GM18519 (cell line): Measurements from ENCODE around the gene TMEM53.
"Not testable (repeated sequence)": the region's sequence is repeated elsewhere in the genome, so short reads cannot be mapped to it uniquely, and the experiment has no call there.

Experiments
- ATAC-seq: cut with Tn5 transposase; IDR thresholded peaks from one replicate; pipeline ENCODE4 v1.9.1; 2021; ENCODE audit warnings: mild to moderate bottlenecking, moderate library complexity; ENCODE audit not compliant: unreplicated experiment, low FRiP score

Gene TMEM53

GRCh38 chr1:44675186-44675585 is 905 bp upstream of the TMEM53 start:
- no peak for ATAC-seq

DNA sequence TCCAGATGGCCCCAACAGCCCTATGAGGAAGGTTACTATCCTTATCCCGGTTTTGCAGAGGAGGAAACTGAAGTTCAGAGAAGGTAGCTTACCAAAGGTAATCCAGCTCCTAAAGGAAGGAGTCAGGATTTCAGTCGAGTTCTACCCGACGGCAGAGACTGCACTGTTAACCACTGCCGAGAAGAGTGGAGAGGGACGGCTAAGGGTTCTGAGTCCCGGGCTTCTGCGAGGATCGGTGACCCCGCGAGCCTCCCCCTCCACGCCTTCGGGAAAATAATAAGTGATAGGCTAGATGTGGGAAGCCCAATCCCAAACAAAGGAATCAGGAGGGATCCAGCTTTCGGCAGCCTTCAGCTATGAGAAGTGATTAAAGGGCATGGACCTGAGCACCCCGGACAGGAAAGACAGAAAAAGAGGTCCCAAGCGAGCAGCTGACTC is 587 bp downstream of the TMEM53 start:
- ATAC-seq, result no peak

DNA sequence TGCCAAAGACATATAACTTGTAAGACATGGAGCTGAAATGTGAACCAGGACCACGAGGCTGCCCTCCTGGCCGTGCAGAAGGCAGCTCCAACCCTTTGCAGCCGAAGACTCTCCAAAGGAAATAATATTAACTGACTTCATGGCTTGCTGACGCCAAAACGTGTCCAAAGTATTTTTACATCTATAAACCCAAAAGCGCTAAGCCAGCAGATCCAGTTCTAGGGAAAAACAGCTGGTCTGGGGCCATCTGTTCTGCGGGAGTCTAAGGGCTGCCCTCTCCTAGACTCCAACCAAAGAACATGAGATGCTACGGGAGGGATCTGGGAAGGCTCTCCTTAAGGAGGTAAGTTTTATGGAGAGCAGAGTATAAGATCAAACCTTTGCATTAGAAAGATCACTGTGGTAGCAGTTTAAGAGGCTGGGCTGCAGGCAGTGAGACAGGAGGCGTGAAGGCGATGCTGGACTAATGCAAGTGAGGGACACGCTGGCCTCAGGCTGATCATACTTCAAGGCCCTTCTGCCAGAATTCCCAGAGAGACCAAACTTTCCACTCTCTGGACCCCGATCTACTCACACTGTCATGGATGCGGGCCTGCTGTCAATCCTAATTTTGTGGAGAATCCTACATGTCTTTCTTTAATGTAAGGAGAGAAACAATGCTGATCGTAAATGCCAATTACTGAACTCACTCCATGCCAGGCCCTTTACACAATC is 1.2 kb downstream of the TMEM53 start:
- ATAC-seq, result no peak

GRCh38 chr1:44672254-44672955 is 1.9 kb downstream of the TMEM53 start:
- ATAC-seq, result no peak

GRCh38 chr1:44670751-44671640 is 3.3 kb downstream of the TMEM53 start:
- ATAC-seq, result no peak

- ATAC-seq, result not testable (repeated sequence)
Measured at GRCh38 chr1:44666719-44667118, 7.6 kb downstream of the TMEM53 start.

DNA sequence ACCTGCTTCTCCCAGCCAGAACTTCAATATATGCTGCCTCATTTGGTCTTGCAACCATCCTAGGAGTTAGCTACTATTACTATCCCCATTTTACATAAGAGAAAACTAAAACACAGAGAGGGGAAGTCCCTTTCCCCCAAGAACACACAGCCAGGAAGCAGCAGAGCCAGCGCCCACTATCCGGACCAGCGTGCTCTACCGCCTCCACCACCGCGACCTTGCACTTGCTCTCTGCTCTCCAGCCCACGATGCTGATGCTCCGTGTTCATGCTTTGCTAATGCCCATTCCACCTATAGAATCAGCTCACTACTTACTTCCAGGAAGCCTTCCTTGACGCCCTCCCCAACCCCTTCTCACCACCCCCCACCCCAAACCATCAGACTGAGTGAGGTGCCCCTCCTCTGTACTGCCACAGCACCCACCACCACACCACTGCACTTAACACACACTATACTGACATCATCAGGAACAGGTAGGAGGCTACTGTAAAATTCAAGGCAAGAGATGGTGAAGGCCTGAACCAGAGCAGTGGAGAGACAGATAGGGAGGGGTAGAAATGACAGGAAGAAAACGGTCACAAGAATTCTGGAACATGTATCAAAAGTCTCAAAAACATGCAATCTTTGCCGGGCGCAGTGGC is 9.4 kb downstream of the TMEM53 start:
- ATAC-seq, result no peak

DNA sequence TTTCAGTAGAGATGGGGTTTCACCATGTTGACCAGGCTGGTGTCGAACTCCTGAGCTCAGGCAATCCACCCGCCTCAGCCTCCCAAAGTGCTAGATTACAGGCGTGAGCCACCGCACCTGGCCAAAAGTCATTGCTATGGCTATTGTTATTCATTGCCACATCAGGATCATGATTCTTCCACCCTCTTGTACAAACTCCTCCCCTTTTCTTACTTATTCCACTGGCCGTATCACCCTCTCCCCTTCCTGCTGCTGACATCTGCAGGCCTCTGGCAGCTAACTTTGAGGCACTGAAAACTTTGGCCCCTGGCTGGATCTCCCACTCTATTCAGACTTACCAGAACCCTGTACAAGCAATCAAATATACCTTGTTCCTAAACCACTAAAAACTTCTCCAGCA is 10.9 kb downstream of the TMEM53 start:
- ATAC-seq, result no peak

DNA sequence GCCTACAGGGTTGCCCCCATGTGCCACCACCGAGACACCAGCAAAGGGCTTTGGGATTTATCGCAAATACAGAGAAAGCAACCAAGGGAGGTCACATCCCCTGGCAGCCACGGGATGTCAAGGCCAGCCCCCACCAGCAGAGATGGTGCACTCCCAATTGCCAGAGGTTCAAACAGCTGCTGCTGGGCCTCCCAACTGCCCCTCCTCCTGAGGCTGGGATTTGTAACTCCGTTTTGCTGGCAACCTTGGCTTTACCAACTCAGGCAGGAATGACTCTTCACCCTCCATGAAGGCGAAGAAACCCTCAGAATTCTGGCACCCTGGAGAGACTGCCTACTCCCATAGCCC is 11.6 kb downstream of the TMEM53 start:
- ATAC-seq, result no peak

DNA sequence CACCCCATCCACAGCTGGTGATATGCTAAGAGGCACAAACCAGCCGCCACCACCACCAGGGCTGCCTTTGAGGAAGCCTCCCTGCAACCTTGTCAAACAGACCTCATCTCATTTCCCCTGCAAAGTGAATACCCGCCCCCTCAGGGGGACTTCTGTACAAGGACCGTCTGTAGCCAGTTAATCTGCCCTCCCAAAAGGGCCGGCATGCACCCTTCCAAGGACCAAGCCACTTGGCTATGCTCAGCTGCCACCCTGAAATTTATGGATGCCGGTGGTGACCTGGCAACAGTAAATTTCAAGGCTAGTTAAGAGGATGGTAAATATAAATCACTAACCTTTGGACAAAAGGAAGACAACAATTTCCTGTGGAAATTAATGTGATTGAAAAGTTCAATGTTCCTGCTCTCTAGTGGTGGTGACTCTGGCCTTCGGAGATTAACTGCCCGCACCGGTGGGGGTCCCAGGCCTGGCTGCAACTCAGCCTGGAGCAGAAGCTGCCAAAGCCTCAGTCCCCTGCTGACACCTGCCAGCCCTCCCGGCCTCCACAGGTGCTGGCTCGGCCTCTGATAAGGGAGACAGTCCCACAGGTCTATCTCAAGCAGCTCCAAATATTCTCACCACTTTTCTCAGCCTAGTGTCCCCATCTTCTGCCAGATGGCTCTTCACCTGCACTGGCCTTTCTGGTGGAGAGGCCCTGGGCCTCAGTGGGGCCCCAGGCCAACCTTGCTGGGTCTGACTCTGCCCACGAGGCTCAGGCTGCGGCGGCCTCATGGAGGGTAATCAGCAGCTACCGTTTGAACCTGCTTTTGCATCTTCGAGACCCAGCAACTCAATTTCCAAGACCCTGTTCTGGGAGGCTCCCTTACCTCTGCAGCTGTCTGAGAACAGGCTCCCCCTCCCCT is 12.2 kb downstream of the TMEM53 start:
- ATAC-seq, result no peak

DNA sequence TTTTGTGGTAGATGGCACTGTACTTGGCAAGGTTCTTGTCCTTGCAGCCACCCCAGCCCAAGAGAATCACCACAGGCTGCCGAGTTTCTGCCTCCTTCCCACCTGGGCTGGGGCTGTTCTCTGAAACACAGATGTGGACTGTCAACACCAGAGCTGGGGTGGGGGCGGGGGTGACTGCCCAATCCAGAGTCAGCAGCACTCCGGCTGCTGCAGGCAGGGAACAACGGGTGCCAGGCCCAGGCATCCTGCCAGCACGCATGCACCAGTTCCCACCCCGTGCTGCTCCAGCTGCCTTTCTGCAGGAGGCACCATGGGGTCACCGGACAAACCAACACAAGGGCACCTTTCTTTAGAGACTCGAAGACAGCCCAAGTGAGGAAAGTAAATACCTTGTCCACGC is 14.1 kb downstream of the TMEM53 start:
- ATAC-seq, result no peak

DNA sequence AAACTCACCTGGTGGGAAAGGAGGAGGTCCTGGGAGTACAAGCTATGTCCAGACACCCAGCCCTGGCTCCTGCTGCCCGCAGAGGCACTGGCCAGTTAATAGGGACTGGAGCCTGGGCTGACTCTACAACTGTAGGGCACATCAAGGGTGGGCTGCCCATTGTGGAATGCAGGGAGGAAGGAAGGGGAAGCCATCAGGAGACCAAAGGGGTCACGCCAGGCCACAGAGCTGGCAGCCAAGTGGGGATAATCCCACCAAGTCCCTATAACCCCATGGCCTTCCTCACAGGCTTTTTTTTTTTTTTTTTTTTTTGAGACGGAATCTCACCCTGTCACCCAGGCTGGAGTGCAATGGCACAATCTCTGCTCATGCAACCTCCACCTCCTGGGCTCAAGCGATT is 14.7 kb downstream of the TMEM53 start:
- ATAC-seq, result no peak

- no peak for ATAC-seq
Measured at GRCh38 chr1:44655609-44656008, 18.7 kb downstream of the TMEM53 start.

GRCh38 chr1:44654621-44655187 is 19.6 kb downstream of the TMEM53 start:
- ATAC-seq, result no peak

- ATAC-seq, result no peak
Measured at GRCh38 chr1:44653107-44653964, 20.9 kb downstream of the TMEM53 start.

- ATAC-seq, result no peak
Measured at GRCh38 chr1:44652445-44653106, 21.7 kb downstream of the TMEM53 start.

GRCh38 chr1:44651069-44651468 is 23.2 kb downstream of the TMEM53 start:
- no peak for ATAC-seq
